ENCODE data around the gene PXN. TPM values are rescaled to one million over a fixed set of nuclear protein-coding genes. Genes with fewer than 3 reads are reported as not detected.
"Not testable (repeated sequence)": the region's sequence is repeated elsewhere in the genome, so short reads cannot be mapped to it uniquely, and the experiment has no call there.

Gene PXN
- total RNA-seq, 1 donor from 2014 or later, result 23.6 TPM

- ATAC-seq, result peak; percentile 1
Measured at GRCh38 chr12:120225852-120226640, 39.5 kb downstream of the PXN start.

- ATAC-seq, result peak; percentile 2
Measured at GRCh38 chr12:120225200-120225558, 40.4 kb downstream of the PXN start.

GRCh38 chr12:120224304-120225199 is 41.0 kb downstream of the PXN start:
- peak; percentile 60 for ATAC-seq

GRCh38 chr12:120223458-120224303 is 41.8 kb downstream of the PXN start:
- no peak for ATAC-seq

GRCh38 chr12:120222288-120222832 is 43.2 kb downstream of the PXN start:
- ATAC-seq, result no peak

GRCh38 chr12:120221576-120221900 is 44.0 kb downstream of the PXN start:
- no peak for ATAC-seq

GRCh38 chr12:120220838-120221575 is 44.5 kb downstream of the PXN start:
- ATAC-seq, result no peak

GRCh38 chr12:120218680-120219606 is 46.6 kb downstream of the PXN start:
- no peak for ATAC-seq

- no peak for ATAC-seq
Measured at GRCh38 chr12:120216742-120217605, 48.6 kb downstream of the PXN start.

- no peak for ATAC-seq
Measured at GRCh38 chr12:120215766-120216735, 49.5 kb downstream of the PXN start.

GRCh38 chr12:120215357-120215735 is 50.2 kb downstream of the PXN start:
- ATAC-seq, result no peak

GRCh38 chr12:120214626-120215356 is 50.7 kb downstream of the PXN start:
- ATAC-seq, result no peak

GRCh38 chr12:120213758-120214157 is 51.8 kb downstream of the PXN start:
- no peak for ATAC-seq

- not testable (repeated sequence) for ATAC-seq
Measured at GRCh38 chr12:120213182-120213581, 52.3 kb downstream of the PXN start.

- ATAC-seq, result no peak
Measured at GRCh38 chr12:120212301-120212700, 53.2 kb downstream of the PXN start.

GRCh38 chr12:120211904-120212283 is 53.6 kb downstream of the PXN start:
- no peak for ATAC-seq

- ATAC-seq, result no peak
Measured at GRCh38 chr12:120211243-120211903, 54.2 kb downstream of the PXN start.
